ENCODE data around the gene TRMT1.
A peak's percentile ranks its signal among the peaks of the same experiment; 100 is the strongest.

Gene TRMT1

DNA sequence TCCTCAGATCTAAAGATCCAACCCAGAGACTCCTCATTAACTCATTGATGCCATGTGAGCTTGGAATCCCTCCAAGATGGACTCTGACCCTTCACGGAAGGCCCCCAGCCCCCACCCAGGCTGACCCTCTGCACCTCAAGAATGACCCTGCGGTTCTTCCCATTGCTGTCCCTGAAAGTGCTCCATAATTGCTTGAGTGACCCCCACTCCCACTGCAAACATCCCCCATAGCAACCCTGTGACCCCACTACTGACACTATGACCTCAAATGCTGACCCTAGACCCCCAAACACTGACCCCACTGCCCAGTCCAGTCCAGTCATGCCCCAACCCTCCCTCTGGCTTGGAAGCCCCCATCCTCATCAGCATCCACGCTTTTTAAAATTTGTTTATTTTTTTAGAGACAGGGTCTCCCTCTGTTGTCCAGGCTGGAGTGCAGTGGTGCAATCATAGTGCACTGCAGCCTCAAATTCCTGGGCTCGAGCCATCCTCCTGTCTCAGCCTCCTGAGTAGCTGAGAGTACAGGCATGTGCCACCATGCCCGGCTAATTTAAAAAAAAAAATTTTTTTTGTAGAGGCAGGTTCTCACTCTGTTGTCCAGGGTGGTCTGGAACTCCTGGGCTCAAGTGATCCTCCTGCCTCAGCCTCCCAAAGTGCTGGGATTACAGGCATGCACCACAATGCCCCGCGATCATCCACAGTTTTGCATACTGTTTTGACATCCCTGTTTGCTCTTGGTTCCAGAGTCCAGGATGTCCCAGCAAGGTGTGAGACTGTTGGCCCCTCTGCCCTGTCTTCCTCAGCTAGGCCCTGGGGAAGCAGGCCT, 14.7 kb downstream of the TRMT1 start:
- DNase-seq, result no peak

DNA sequence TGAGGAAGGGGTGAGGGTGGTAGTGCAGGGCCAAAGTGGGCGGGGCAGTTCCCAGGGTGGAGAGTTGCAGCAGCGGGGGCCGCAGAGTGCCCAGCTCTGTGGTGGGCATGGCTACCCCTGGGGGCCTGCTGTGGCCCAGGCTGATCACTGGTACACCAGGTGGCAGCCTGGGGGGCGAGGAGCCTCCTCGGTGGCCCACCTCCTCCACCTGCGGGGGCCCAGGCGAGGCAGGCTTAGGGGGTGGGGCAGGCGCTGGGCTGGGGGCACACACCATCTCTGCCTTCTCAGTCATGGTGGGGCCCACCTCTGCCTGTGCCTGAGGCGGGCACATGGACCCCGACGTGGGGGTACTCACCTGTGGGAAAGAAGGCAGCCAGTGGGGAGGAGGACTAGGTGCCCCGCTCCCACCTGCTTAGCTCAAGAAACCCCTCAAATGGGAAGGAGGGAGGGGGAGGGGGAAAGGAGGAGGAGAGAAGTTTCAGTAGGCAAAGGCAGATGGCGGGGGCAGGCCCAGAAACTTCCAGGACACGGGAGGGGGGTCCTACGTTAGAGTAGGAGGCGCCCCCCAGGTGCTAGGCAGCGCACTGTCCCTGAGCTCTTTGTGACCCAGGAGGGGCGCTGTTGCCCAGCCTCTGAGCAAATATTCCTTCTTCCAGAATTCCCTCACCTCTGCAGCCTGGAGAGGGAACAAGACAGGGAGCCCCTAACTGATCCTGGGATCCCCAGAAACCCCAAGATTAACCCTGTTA, 15.5 kb downstream of the TRMT1 start:
- no peak for DNase-seq

DNA sequence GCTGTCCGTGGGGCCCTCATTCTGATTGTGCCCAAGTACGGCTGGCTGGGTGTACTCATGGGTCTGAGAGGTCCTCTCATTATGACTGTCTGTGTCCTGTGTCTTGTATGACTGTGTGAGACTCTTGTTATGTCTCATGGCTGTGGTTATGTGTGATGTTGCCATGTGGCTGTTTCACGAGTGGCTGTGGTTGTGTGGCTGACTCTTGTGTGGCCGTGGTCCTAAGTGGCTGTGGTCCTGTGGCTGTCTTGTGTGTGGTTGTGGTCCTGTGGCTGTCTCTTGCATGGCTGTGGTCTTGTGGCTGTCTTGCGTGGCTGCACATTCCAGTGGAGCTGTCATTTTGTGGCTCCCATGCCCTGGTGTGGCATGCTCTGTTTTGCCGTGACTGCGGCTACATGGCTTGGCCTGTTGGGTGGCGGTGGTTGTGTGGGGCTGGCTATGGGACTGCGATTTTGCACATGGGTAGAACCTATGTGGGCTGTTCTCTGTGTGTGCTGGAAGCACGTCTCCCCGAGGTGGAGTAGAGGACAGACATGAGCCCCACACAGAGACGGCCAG, 16.4 kb downstream of the TRMT1 start:
- no peak for DNase-seq

DNA sequence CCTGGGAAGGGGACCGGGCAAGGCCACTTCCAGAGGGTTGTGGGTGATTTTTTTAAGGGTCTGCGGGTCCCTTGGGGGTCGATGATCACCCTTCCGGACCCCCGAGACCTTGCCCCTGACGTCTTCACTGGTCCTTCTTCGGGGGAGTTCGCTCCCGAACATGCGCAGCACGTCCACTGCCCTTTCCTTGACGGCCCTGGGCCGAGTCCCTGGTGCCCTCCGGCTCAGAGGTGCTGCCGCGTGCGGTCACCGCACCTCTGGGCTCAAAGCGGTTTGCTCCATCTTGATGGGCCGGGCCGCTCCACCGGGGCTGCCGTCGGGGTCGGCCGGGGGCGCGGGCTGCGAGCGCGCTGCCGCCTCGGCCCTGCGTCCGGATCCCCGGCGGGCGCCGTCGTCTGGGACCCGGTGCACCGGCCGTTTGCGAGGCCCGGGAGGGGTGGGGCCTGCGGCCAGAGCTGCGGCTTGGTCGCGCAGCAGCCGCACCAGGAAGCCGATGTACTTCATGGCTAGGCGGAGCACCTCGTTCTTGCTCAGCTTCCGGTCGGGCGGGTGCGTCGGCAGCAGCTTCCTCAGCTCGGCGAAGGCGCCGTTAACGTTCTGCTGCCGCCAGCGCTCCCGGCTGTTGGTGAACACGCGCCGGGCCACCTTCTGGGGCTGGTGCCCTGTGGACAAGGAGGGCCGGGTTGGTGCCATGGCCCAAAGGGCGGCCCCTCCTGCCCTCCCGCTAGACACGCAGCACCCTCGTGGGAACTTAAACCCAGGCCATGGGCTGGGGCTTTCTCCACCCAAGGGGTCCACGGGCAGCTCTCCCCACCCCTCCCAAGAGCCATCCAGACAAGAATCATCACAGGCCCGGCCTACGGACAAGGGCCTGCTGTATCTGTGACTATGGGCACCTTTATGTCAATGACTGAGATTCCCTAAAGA, 17.2 kb downstream of the TRMT1 start:
- DNase-seq, result peak; percentile 67

DNA sequence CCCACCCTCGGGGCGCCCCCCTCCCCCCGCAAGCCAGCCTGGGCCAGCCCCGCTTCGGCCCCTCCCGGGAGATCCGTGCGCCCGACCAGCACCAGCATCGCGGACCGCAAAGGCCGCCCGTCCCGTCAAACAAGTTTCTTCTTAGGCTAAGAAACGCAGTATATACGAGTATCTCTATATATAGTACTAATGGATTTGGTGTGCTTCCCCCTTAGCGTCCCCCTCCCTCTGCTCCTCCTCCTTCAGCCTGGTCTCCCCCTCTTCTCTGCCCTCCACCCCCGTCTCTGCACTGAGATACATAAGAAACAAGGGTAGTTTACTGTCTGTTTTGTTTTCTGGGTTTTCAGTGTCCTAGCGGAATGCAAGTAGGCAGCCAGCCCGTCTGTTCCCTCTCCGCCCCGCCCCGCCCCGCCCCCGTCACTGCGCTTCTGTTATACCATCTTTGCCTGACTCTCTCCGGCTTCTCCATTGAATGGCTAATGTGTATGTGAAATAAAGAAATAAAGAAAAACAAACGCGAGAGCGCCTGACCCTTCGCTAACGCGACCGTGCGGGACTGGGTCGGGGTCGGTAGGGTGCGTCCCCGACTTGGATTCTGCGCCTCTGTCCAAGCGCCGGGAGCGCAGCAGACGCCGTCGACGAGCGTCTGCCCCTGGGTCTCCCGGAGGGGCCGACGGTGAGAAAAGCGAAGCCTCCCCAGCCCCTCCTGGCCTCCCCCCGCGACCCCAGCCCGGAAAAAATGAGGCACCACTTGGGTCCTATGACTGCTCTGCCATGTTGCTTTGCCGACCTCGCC, 18.1 kb downstream of the TRMT1 start:
- DNase-seq, result peak; percentile 52

DNA sequence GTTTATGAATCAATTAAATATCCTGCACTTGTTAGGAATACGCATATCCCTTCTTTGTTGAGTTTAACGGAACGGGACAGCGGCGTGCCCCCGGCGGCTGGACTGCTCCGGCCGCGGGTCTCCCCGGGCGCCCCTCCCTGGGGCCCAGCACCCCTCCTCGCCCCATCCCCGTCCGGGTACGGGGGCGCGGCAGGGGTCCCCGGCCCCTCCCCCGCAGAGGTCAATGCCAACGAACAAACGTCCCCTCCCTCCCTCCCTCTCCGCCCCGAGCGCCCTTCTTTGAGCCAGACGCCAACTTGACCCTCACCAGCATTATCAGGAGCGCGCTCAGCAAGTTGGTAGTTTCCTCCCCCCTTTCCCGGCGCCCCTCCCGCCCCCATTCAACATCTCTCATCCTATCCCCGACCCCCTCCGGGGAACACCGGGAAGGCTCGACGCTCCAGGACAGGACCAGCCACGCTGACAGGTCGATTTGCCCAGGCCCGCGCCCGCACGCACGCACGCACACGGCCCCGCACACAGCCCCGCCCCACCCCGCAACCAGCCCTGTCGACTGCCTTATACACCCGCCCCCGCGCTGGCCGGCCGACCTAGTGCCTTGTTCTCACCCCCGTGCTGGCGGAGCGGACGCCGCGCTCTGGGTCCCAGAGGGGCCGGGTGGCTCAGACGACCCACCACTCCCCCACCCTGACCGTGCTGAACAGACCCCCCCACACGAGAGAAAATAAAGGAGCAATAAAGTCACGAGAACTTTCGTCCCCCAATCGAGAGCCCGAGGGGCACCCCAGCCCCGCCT, 18.9 kb downstream of the TRMT1 start:
- DNase-seq, result no peak

DNA sequence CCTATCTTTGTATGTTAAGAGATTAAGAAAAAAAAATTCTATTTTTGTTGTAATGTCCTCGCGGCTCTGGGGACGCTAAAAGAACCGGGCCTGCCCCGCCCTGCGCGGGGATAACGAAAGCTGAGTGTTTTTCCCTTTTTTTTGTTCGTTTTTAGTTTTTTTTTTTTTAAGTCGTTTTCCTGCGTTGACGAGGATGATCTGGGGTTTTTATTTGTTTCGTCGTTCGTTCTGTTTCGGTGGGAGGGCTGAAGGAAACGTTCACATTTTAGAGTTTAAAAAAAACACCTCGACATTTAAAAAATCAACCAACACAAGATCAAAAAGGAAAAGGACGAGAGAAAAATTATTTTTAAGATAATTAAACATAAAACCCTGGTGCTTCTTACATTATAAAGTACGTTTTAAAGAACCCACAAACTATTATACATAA, 19.5 kb downstream of the TRMT1 start:
- no peak for DNase-seq

DNA sequence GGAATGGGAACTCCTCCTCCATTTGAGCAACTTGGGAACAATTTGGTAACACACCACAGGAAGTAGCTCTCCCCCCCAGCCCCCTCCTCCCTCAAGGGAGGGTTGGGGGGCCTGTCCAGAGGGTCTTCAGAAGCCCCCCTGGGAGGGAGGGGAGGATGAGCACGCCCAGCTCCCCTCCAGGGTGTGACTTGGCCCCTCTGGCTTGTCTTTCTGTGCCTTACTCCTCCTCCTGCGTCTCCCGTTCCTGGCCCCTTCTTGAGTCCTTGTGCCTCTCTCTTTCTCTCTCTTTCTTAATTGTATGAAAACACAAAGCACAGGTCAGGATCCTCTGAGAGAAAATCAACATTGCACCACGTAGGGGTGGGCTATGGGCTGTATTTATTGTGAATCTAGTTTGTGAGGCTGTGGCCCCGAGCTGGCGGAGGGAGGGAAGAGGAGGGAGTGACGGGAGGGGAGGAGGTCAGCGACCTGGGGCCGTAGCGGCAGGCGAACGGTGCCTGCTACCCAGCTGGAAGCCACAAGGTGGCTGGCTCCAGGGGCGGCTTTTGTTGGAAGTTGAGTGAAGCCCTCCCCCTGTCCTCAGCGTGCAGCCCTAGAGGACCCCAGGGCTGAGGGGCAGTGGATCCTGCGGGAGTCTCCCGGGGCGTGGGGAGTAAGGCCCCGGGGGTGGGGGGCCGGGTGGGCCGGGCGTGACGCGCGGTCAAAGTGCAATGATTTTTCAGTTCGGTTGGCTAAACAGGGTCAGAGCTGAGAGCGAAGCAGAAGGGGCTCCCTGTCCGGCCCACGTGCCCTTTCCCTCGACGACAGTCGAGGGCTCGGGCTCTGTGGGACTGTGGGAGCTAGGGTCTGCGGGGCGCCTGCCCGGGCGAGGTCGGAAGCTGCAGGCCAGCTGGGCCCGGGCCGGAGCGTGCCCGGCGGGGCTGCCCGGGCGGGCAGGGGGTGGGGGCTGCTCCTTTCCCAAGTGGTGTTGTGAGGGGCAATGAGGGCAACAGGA, 20.3 kb downstream of the TRMT1 start:
- no peak for DNase-seq

DNA sequence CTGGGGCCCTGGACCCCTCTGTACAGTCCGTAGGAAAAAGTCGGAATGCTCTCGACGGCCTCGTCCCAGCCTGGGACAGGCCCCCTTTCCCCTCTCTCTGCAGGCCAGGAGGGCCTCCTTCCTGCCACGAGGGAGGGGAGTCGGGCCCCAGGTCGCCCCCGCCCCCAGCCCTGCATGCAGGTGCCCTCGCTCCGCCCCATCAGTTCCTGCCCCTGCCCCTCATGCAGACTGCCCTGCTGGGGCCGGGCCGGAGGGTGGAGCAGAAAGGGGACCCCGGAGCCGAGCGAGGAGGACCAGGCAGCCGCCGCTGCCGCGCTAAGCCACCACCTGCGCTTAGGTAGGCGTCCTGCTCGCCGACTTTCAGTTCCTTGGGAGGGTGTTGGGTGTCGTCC, 21.2 kb downstream of the TRMT1 start:
- no peak for DNase-seq

DNA sequence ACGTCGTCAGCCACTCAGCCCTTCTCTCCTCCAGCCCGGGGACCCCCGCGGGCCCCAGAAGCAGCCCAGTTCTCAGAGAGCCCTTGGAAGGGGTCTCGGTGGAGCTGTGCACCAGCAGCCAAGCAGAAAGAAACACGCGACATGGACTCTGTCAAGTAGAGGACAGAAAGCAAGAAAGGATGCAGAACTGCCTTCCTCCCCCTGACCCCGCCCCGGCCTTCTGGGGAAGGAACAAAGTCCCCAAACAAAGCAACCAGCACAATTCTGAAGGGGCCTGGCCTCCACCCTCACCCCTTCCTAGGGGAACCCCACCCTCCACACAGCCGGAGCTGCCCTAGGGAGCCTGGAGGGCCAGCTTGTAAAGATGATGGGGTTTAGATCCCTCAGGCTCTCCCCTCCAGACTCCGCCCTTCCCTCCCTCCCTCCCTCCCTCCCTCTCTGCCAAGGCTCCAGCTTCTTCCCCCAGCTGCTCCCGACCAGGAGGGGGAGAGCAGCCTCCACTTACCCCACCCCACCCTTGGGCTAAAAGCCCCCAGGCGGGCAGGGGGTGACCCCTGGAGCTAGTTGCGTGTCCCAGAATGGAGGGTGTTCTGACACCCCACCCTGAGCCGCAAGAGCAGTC, 21.7 kb downstream of the TRMT1 start:
- DNase-seq, result no peak

DNA sequence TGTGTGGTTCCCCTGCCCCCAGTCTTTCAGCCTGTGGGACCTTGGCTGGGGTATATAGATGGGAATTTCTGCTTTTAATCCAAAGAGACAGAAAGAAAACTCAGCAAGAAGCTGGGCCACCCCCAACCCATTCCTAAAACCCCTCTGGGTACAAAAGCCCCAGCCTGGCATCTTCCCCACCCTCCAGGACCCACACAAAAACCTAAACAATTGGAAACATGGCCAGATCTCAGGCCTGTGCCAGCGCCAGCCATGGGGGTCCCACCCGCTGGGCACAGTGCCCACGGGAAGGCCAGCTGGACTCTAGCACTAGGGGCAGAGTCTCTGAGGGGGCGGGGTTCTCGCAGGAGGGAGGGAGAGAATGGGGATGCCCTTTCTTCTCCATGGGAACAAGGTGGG, 22.4 kb downstream of the TRMT1 start:
- no peak for DNase-seq

DNA sequence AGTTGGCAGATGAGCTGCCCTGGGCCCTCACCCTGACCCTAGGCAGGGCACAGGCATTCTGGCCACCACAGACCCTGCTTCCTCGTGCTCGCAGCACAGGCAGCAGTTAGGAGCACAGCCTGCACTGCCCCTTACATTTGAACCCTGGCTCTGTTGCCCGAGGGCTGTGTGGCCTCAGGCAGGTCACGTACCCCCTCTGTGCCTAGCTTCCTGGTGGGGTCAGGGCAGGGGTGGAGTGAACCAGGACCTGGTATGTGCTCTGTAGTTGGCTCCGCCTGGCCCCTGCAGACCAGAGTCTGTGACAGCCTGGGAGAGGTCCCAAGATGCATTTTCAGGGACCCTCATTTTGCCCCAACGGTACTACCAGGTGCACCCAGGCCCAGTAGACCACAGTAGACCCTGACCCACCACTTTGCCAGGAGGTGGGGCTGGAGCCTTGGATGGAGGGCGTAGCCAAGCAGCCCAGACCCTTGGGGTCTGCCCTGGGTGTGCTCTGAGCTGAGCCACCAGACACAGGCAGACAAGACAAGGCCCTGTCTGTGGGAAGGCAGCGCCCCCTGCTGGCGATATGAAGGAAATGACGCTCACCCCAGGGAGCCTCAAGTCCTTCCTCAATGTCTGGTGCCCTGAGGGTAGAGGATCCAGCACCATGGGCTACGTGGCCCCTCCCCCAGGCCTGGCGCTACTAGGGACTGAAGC, 23.0 kb downstream of the TRMT1 start:
- peak; percentile 83 for DNase-seq

DNA sequence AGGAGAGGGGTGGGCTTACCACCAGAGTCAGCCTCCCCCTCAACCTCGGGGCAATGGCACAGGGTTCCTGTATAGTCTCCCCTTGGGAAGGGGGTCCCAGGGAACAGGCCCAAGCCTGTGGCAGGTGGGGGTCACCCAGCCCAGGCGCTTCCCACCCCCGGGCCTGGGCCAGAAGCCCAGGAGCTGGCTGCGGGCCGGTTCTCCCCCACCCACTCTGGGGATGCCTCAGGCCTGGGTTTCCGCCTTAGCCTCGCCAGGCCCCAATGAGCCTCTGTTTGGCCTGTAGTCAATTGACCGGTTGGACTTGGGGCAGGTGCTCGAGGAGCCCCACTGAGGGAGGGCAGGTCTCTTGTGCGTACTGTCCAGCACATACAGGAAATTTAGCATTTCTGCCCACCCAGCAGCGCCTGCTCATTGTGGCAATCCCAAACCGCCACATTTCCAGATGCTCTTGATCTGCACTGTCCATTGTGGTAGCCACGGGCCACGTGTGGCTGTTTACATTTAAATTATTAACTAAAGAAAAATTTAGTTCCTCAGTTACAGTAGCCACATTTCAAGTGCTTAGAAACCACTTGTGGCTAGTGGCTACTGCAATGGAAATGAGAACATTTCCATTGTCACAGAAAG, 23.8 kb downstream of the TRMT1 start:
- DNase-seq, result no peak

DNA sequence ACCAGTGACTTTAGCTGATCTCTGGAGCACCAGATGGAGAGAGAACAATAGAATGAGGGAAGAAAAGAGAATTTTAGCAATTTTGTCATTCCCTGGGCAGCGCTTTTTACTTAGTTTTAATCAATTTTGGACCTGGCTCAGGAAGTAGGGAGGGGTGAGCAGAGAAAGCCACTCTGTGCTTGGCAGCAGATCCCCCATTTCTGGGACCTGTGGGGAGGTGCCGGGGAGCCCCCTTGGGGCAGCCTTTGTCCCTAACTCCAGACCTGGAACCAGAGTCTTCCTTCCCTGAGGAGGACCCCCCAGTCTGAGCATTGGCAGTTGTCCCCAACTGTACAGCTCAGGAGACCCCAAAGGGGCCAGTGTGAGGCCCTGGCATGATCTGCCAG, 24.4 kb downstream of the TRMT1 start:
- DNase-seq, result no peak

DNA sequence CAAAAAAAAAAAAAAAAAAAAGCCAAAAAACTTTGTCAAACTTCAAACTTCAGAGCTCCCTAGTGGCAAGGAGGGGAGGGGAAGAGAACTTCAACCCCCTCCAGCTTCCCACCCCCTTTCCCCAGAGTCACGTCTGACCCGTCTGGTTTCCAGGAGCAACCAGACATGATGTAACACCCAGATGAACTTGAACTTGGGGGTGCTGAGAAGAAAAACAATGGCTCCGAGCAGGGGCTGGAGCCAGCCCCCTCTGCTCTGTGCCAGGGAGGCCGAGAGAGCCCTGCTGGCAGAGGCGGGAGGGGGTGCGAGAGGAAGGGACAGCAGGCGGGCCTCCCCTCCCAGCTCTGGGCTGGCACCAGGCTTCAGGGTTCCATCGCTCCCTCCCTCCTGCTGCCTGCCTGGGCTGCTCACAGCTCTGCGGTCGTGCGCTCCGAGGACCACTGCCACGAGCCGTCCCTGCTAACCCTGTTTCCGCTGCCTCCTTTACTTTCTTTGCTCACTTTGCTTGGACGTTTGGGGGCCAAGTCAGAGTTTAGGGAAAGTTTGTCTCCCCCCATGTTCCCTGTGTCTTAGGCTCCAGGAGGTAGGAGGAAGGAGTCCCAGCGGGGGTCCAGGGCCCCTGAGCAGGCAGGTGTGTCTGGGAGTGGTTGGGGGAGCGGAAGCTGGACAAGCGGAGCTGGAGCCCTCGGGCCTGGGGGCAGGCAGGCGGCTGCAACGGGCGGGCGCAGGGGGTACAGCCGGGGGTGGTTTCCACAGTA, 25.0 kb downstream of the TRMT1 start:
- DNase-seq, result no peak

DNA sequence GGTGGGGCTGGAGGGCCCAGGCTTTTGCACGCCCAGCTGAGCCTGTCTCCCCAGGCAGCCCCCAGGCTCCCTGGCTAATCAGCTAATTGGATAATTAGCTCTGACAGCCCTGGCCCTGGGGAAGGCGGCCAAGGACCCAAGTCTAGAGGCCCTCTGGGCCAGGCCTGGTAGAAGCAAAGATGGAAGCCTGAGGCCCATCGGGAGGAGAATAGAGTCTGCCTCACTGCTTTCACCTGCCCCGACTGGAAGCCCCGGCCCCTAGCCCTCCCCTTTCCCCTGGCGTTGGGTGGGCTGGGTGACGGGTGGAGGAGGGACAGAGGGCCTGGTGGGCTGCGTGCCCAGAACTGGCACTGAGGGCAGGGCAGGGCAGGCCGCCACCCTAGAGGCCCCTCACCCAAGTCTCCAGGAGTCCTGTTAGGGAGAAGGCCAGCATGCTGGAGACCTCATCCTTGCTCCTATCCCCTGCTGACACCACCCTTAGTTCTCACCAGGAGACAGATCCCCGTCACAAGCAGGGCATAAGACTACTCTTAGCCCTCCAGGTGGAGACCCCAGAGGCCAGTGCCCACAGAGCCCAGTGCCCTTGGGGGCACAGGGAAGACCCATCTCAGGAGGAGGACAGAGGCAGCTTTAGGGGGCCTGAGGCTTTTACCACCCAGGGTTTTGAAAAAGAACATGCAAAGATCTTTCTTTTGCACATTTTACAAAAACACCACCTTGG, 25.9 kb downstream of the TRMT1 start:
- DNase-seq, result no peak

All from EL (cell line).